ENCODE results near the gene TIMP3.

TIMP3 gene

GRCh38 chr22:32822179-32822877, 20.8 kb downstream of the TIMP3 start:
- no peak for DNase-seq (ENCODE audit: low read depth in 2 of 2)
- H3K4me3 ChIP-seq (replicated peaks in 1 of 2; ENCODE audit: low read depth in 2 of 2, low read length in 2 of 2), result no peak overlapping the region
- no peak for TF ChIP-seq CTCF (IDR thresholded peaks at IDR 0.05; ENCODE audit: low read depth, low read length)

GRCh38 chr22:32823024-32823730, 21.7 kb downstream of the TIMP3 start:
- TF ChIP-seq CTCF (IDR thresholded peaks at IDR 0.05; ENCODE audit: low read depth, low read length), result peak; percentile 55
- peak; percentile 56 to 64 for DNase-seq (ENCODE audit: low read depth in 2 of 2)
- H3K4me3 ChIP-seq (replicated peaks in 1 of 2; ENCODE audit: low read depth in 2 of 2, low read length in 2 of 2), result no peak overlapping the region

- DNase-seq (ENCODE audit: low read depth in 2 of 2), result no peak
- no peak for TF ChIP-seq CTCF (IDR thresholded peaks at IDR 0.05; ENCODE audit: low read depth, low read length)
- H3K4me3 ChIP-seq (replicated peaks in 1 of 2; ENCODE audit: low read depth in 2 of 2, low read length in 2 of 2), result no peak overlapping the region
These were observed 23.2 kb downstream of the TIMP3 start for GRCh38 chr22:32824531-32825312.

GRCh38 chr22:32826537-32826936, 25.0 kb downstream of the TIMP3 start:
- DNase-seq (ENCODE audit: low read depth in 2 of 2), result no peak
- no peak for TF ChIP-seq CTCF (IDR thresholded peaks at IDR 0.05; ENCODE audit: low read depth, low read length)
- no peak overlapping the region for H3K4me3 ChIP-seq (replicated peaks in 1 of 2; ENCODE audit: low read depth in 2 of 2, low read length in 2 of 2)

GRCh38 chr22:32827049-32827602, 25.6 kb downstream of the TIMP3 start:
- no peak overlapping the region for H3K4me3 ChIP-seq (replicated peaks in 1 of 2; ENCODE audit: low read depth in 2 of 2, low read length in 2 of 2)
- no peak for TF ChIP-seq CTCF (IDR thresholded peaks at IDR 0.05; ENCODE audit: low read depth, low read length)
- DNase-seq (ENCODE audit: low read depth in 2 of 2), result no peak

GRCh38 chr22:32828150-32828549, 26.6 kb downstream of the TIMP3 start:
- peak; percentile 27 for TF ChIP-seq CTCF (IDR thresholded peaks at IDR 0.05; ENCODE audit: low read depth, low read length)
- H3K4me3 ChIP-seq (replicated peaks in 1 of 2; ENCODE audit: low read depth in 2 of 2, low read length in 2 of 2), result no peak overlapping the region
- DNase-seq (ENCODE audit: low read depth in 2 of 2), result peak in 1 of 2 donors; percentile 25
